ENCODE data around the gene SORL1.

Gene SORL1

GRCh38 chr11:121665206-121665838 is 213.2 kb downstream of the SORL1 start:
- FAIRE-seq, result no peak

- no peak for FAIRE-seq
These were observed 215.7 kb downstream of the SORL1 start for GRCh38 chr11:121667836-121668235.

GRCh38 chr11:121669422-121669821 is 217.3 kb downstream of the SORL1 start:
- FAIRE-seq, result no peak

GRCh38 chr11:121670266-121670665 is 218.2 kb downstream of the SORL1 start:
- FAIRE-seq, result no peak

- no peak for FAIRE-seq
These were observed 218.7 kb downstream of the SORL1 start for GRCh38 chr11:121670805-121671282.

- FAIRE-seq, result no peak
These were observed 219.4 kb downstream of the SORL1 start for GRCh38 chr11:121671283-121672168.

GRCh38 chr11:121672630-121673487 is 220.7 kb downstream of the SORL1 start:
- FAIRE-seq, result no peak

- no peak for FAIRE-seq
These were observed 229.6 kb downstream of the SORL1 start for GRCh38 chr11:121681550-121682268.

Data from colon (tissue), 2 donors.